ENCODE measurements around the gene ACADL.

ACADL gene

DNA sequence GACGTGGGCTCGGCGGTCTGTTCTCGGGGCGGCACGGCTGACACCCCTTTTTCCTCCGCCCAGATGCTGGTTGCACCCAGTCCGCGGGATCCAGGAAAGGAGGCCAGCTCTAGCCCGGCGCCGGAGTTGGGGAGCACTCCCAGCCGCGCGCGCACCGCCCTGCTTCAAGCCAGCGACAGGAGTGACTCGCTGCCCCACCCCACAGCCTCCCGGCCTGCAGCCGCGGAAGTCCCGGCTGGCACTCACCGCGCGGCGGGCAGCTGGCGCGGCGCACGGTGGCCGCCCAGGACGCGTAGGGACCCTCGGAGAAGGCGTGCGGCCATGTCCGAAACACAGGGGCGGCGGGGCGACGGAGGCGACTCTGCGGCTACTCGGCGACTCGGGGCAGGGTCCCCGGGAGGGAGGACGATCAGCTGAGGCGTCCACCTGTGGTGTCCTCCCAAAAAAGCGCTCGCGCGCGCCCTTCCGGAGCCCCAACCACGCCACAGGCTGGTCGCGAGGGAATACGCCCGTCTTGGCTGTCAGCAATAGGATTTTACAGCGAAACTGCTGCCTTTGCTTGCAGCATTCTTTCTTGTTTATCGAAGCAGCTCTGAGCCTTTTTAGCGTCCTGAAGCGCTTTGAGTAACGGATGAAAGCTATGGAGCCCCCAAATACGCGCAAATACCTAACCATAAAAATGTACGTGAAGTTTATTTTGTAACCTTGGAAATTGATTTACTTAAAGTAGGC is at the start of gene ACADL:
ACADL (minus strand) TSS at position 507 of the 732 bp plus-strand sequence; CDS start at position 323, 184 bp downstream.
- no peak for DNase-seq

DNA sequence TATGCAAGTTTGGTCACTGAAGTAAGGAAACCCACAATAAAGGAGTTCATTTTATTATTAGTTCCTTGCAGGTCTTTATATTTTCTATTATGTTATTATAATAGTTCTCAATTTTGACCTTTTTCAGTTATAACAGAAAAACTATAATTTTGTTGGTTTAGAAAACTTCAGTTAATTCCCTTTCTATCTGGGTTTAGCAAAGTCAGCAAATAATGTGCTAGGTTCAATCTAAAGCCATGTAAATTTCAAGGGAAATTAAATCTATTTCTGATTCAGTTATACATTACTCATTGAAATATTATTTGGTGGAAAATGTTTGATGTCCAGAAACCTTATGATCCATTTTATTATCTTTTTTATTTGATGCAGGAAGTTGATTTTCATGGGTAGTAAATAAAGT is 46.1 kb upstream of the ACADL start:
- no peak for DNase-seq

DNA sequence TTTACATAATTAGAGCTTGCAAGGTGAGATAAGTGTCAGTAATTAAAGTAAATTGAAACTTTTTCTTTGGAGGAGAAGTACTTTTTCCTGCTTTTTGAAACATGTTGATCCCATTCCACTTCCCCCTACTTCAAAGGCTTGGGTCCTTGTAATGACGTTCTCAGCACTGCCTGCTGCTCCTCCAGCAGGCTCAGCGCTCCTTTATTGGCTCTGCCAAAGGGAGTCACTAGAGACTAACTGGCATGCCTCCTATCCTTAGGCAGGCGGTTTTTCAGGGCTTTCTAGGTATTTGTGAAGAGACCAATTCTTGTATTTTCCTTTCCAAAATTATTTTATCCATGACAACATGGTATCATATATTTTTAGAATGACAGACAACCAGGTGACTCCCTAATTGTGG is 43.9 kb upstream of the ACADL start:
- no peak for DNase-seq

DNA sequence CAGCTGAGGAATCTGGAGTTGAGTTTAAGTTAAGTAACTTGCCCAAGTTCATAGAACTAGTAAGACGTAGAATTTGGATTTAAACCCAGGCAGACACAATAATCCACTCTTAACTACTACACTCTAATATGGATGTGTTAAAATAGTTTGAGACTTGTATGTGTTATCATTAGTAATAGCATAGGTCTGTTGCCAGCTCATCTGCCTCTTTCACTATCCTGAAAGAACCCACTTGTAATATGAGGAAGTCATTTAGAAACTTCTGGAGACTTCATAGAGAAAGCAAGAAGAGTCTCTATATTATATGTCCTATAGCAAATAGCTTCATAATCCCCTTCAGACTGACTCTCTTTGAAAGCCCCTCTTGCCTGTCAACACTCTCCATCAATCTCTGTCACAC is 43.0 kb upstream of the ACADL start:
- no peak for DNase-seq

DNA sequence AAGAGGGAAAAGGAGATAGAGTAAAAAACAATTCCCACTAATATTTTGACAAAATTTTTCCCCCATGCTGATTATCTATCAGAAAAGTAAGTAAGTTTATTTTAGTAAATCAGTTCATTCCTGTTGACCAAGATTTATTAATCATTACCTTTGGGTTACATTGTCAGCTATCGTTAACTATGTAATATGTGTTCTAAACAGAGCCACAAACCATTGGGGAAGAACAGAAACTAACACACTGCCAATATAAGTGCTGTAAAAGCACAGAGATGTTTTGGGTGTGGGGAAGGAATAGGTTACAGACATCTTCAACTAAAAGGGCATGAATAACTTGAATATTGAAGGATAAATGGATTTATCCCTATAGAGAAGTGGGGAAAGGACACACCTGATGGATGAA is 42.5 kb upstream of the ACADL start:
- DNase-seq, result no peak

DNA sequence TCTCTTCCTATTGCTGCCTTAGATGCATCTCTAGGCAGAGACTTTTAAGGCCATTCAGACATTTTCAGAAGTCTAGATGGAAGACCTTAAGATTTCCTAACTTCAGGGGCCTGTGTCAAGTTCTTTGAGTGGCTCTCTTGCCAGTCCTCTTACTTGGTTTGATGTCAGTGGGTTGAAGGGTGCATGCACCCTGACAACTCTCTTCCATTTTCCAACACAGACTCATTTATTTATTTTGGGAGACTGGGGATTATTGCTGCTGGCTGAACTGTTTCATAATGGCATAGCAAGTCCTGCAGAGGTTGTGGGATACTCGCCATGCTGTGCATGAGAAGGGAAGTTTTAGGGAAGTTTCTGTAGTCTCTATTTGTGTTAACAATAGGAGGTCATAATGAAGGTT is 39.0 kb upstream of the ACADL start:
- DNase-seq, result no peak

DNA sequence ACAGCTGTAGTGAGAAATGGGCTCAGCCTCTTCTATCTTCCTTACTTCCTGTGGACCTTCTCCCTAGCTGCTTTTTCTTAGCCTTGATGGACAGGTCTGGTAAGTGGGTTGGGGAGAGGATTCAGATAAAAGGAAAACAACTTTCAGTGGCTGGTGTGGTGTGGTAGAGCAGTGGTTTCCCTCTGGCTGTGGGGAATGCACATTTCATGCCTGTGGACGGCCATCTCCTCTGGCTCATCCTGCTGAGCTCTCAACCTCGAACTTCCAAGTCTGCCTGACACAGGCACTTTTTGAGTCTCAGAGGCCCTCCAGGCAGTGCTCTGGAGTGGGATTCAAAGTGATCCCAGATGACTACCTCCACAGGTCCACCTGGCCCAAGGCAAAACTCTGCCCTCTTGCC is 38.6 kb upstream of the ACADL start:
- DNase-seq, result no peak

DNA sequence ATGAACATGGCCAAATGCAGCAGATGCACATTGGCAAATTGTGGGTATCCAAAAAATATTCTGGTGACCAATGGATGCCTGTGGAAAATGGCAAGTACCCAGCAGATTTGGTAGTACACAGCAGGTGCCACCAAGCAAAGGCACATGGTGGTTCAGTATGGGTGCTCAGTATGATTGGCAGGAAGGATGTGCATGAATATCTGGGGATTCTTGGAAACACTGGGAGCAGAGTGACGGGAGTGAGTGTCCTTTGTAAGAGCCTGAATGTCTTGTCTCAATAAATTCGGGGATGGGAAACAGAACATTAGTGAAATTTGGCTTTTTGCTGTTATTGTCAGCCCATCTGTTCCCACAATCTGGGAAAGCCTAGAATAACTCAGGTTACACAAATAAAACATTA is 36.8 kb upstream of the ACADL start:
- DNase-seq, result no peak

DNA sequence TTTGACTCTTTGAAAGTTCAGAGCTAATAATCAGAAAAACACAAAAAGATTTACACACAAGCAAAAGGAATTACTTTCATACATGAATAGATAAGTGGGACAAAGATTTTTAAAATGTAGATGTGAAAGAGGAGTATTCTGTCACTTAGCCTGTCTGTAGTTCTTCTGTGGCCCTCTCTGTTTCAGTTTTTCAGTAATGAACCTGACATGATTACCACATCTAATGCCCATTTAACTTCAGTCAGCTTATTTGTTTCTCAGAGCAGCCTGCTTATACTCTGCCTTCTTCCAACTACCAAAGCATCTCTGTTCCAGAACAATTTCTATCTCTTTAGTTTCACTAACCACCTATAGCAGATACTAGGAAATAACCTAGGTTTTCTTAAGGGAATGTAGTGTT is 34.4 kb upstream of the ACADL start:
- DNase-seq, result no peak

DNA sequence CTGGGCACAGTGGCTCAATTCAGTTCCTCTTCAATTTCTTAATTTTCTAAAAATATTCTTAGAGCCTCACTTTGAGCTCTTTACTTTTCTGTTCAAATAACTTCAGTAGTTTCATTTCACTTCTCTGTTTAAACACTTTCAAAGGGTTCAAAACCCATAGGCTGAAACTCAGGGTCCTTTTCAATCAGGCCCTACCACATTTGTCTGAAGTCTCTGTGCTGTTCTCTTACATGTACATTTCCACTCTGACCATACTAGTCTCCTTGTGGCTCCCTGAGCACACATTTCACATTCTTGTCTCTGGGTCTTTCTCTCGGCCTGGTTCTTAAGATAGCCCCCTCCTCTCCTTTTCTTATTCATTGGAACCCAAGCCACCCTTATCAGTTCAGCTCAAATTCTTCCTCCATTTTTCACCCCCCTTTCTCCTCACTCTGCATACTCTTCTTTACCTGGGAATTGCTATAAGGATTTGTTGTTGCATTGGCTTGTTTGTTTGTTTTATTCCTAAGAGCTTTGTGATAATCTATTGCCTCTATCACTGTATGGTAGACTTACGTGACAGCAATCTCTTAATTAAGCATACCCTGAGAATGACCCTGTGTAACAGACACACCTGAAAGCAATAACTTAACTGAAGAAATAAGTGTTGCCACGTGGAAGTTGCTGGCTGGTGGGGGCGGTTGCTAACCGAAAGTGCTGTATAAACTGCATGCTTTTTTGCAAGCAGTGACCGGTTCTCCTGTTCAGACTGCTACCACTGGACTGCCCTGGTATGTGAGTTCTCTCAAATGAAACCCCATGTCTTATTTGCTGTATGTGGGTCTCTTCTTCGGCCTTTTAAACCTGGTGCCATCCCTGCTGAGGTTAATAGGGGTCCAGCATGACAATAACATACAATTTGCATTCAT is 27.7 kb upstream of the ACADL start:
- DNase-seq, result no peak

DNA sequence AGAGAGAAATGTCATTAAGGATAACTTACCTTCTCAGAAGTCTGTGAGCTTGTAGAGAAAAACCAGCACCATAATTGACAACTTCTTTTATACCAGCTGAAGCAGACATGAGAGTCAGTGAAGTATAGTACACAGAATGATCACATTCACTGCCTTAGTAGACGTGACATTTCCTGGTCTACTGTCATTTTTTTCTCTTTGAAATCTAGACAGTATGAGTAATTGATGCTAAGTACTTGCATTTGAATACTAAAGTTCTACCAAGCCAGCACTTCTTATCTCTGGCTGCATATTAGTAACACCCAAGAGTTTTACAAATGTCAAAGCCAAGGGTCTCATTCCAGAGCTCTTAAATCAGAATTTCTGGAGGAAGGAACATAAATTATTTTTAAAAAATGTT is 25.4 kb upstream of the ACADL start:
- DNase-seq, result no peak

DNA sequence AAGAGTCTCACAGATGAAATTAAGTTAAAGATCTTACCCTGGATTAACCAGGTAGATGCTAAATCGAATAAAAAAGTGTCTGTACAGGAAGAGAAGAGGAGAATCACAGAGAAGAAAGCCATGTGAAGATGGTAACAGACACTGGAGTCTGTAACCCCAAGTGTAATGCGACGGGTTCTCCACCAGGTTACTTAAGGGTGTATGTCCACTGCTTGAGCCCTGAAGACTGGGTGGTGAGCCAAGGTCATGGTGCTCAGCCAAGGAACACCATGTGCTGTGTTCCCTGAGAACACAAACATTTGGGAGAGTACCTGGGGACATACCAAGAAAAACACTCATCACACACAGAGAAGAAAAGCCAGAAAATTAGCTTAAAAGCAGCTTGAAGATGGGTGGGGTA is 8.2 kb upstream of the ACADL start:
- no peak for DNase-seq

DNA sequence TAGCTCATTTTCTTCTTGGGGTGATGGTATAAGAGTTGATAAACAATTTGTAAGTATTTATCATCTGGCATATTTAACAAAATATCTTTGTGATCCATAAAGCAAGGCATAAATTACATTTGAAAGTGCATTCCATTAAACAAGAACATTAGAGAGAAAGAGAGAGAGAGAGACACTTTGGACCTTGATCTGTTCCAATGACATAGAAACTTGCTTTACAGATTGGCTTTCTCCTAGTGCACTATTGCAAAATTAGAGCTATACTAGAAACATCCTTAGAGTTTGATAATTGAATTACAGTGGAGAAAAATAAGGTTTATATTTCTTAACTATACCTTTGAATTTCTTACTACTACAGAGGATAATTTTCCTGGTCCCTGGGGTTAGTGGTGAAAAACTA is 5.7 kb upstream of the ACADL start:
- DNase-seq, result no peak

DNA sequence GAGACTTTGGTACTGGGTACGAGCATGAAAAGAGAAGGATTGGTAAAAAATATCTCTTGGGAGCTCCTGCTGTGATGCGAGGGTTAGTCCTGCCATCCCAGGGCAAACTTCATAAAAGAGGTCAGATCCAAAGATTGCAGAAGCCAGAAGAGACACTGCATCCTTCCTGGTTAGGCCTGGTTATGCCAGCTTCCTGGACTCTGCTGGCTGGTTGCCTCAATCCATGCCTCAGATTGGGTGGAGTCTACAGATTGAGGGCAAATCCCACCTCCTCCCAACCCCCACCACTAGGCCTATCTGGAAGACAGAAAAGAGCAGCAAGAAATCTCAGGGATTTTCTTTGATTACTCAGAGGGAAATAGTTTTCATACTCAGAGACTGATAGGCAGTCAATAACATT is 5.3 kb upstream of the ACADL start:
- no peak for DNase-seq

DNA sequence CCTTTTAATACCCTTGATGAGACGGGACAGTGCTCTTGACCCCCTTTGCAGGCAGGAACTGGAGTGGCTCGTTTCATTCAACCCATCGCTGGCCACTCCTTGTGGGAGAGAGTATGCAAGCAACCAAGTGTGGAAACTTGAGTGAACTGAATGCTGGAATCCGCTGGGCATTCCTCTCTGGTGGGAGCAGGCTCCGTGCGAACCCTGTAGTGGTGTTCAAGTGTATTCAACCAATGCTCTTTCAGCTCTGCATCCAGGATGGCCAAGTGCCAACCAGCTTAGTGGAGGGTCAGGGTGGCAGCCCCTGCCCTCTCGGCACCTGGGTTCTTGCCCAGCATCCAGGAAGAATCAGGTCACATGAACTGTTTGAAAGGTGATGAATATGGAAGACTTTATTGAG is 3.3 kb upstream of the ACADL start:
- DNase-seq, result no peak

DNA sequence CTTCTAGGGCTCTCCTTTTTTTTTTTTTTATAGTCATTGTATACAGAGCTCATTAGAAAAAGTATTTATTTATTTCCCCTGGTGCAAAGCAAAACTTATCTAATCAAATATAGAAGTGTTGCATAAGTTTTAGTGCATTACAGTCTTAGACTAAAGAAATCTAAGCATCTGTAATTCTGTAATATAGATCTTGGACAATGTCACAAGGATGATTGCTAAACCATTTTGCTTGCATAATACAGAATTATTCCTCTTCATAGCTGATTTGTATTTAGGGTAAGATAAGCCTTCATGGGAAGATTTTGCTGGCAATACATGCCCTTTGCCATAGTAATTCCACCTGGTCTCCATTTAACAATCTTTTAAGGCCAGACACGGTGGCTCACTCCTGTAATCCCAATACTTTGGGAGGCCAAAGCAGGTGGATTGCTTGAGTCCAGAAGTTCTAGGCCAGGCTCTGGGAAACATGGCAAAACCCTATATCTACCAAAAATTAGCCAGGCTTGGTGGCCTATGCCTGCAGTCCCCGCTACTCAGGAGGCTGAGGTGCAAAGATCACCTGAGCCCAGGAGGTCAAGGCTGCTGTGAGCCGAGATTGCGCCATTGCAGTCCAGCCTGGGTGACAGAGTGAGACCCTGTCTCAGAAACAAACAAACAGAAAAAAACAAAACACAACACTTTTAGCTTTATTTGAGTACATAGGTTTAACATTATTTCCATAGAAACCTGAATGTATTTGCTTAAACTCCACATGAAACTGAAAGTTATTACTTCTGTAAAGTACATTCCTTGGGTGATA is 2.2 kb upstream of the ACADL start:
- DNase-seq, result no peak

DNA sequence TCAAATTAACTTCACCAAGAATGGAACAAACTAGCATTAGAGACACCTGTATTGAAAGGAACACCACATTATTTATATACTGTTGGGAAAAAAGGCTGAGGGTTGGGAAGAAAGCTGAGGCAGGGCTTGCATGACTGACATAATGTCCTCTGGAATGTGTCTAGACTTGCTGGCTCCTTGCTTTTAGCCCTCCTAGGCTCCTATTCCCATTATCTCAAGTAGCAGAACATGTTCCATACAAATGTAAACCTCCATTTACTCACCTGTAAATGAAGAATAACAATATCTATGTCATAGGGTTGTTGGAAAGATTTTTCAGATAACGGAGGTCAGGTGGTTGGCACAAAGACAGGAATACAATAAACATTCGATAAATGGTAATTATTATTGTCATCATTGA is 976 bp upstream of the ACADL start:
- DNase-seq, result no peak

DNA sequence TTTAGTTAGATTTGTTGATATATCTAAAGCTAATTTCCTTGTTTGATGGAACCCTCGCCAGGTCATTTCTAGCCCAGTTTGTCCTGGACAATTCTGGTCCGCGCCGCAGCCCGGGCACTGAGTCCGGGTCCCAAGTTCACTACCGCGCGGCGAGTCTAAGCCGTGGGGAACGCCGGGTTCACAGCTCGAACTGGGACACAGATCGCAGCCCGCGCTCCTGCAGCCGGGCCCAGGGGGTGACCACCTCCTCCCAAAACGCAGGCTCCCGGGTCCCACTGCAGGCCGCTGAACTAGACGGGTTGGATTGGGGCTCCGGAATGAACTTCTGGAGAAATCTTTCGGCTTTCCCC is 681 bp downstream of the ACADL start:
- DNase-seq, result no peak

DNA sequence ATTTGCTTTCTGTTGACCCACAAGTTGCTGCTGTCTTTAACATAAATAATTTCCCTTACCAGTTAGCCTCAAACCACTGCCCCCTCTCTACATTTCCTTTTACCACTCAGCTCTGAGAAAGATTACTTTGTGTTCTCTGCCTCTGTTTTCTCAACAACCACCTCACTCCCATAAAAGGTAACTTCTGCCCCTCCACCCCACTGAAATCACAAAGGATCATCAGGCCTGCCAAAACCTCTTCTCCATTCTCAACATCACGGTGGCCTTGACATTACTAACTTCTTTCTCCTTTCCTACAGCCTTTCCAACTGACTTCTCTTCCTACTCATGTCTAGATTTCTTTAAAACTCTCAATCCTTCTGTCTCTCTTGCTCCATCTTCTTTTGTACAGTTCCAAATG is 10.1 kb downstream of the ACADL start:
- no peak for DNase-seq

DNA sequence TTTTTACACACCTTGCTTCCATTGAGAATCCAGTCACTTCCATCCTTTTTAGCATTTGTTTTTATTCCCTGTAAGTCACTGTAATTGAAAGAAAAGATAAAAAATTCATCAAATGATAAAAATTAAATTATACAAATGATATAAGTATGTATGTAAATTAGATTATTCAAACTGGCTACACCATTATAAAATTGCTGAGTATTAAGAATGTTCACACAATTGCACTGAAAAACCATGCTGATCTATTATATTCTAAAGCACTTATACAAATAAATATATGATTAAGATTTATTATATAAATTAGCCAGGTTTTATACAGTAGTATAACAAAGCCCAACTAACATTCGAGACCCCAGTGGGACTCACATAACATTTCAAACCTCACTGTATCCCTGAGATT is 15.1 kb downstream of the ACADL start:
- no peak for DNase-seq

DNA sequence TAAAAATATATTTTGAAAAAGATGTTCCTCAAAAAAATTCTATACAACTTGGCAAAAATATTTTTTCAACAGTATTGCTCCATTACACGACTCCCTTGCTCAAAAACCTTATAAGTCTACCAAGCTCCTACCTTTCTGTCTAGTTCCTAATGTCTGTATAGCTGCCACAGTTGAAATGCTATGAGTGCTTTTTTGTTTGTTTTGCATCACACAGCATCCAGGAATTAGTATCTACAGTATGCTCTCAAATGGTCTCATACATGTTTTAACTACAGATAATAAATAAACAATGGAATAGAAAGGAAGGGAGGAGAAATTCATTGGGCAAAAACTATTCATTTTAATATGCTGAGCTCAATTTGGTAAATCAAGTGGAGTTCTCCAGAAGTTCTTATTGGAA is 17.3 kb downstream of the ACADL start:
- no peak for DNase-seq

DNA sequence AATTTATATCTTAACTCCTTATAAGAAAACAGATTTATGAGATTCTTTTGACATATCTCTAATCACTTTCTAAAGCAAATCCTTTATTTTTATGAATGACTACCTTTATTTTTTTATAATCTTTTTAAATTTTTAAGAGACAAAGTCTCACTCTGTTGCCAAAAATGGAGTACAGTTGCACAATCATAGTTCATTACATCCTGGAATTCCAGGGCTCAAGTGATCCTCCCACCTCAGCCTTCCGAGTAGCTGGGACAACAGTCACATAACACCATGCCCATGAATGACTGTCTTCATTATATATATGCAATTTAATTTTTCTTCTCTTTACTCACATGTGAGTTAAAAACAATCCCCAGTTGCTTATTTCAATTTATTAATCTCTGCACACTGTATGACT is 21.7 kb downstream of the ACADL start:
- no peak for DNase-seq

DNA sequence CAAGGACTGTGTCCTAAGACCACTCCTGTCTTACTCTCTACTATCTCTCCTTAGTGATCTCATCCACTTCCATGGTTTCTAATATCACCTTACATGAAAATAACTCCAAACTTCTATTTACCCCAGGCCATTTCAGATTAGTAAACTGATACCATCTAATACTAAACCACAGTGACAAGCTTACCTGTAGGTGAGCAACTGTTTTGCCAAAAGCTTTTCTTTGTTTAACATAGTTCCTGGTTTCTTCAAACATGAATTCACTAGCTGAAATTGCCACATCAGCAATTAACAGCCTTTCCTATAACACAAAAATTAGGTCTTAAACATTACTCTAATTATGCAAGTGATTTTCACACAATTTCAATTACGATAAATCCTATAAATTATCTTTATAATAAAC is 22.1 kb downstream of the ACADL start:
- DNase-seq, result no peak

DNA sequence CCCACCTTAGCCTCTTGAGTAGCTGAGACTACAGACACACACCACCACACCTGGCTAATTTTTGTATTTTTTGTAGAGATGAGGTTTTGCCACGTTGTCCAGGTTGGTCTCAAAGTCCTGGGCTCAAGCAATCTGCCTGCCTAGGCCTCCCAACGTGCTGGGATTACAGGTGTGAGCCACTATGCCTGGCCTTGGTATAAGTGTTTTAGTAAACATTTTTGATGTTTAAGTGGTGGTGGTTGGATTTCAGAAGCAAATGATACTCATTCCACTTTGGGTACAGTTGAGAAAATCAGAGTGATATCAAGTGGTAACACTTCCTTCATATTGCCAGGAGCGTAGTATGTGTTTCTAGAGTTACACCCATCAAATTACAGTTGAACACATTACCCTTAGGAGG is 25.4 kb downstream of the ACADL start:
- no peak for DNase-seq
